Epithelial cell of proximal tubule (primary cell): ENCODE data around the gene FBXL7. TPM values are rescaled to one million over a fixed set of nuclear protein-coding genes. Genes with fewer than 3 reads are reported as not detected.

Experiments used
- DNase-seq: peaks from one replicate; pipeline ENCODE4 v3.0.0-alpha.2; 2011; ENCODE audit warnings: low read depth
- H3K4me3 ChIP-seq: 2 replicates; pipeline ENCODE4 v1.5.1; 2011; ENCODE audit warnings: low read depth, mild to moderate bottlenecking, low read length
- CTCF ChIP-seq: conservative IDR thresholded peaks from 2 replicates; pipeline ENCODE4 v1.5.1; 2012; ENCODE audit warnings: low read depth, mild to moderate bottlenecking, low read length
- total RNA-seq: library from RNA; depleted of rRNA; stranded (reverse); fragments of >200 nt; gene quantifications from 2 replicates; pipeline ENCODE4 v1.2.3, GENCODE V29; 2015

FBXL7 gene
- total RNA-seq, 1 donor from 2014 or later, result 5.6 TPM

GRCh38 chr5:15547261-15547839, 47.4 kb downstream of the FBXL7 start:
- TF ChIP-seq CTCF, result no peak
- no peak overlapping the region for H3K4me3 ChIP-seq
- DNase-seq, result no peak

- no peak for TF ChIP-seq CTCF
- H3K4me3 ChIP-seq, result no peak overlapping the region
- DNase-seq, result no peak
These were observed 50.0 kb downstream of the FBXL7 start for GRCh38 chr5:15549961-15550360.

- no peak for TF ChIP-seq CTCF
- no peak for DNase-seq
- H3K4me3 ChIP-seq, result no peak overlapping the region
These were observed 50.6 kb downstream of the FBXL7 start for GRCh38 chr5:15550502-15551112.

- H3K4me3 ChIP-seq, result no peak overlapping the region
- DNase-seq, result no peak
- TF ChIP-seq CTCF, result no peak
These were observed 51.1 kb downstream of the FBXL7 start for GRCh38 chr5:15551113-15551504.

- no peak for DNase-seq
- no peak for TF ChIP-seq CTCF
These were observed 54.6 kb downstream of the FBXL7 start for GRCh38 chr5:15554542-15554941.

GRCh38 chr5:15555176-15555575, 55.2 kb downstream of the FBXL7 start:
- H3K4me3 ChIP-seq, result no peak overlapping the region
- DNase-seq, result no peak
- no peak for TF ChIP-seq CTCF

More at GRCh38 chr5:15554542-15554941, 54.6 kb downstream of the FBXL7 start:
- H3K4me3 ChIP-seq, result no peak overlapping the region

- H3K4me3 ChIP-seq, result no peak overlapping the region
- TF ChIP-seq CTCF, result no peak
- no peak for DNase-seq
These were observed 58.3 kb downstream of the FBXL7 start for GRCh38 chr5:15558240-15558639.
